ENCODE measurements around the gene NPY4R2. TPM values are rescaled to one million over a fixed set of nuclear protein-coding genes. Genes with fewer than 3 reads are reported as not detected.

NPY4R2 gene
- total RNA-seq = not detected in 2 replicates

GRCh38 chr10:47918475-47918874, at the start of gene NPY4R2:
Gene NPY4R2, plus strand, starts transcription at chr10:47918662. Its CDS starts 3,326 bp downstream, at chr10:47921988.

Other genes with a start within 250 kb of the NPY4R2 start
- gene SYT15B, start 155.1 kb upstream of the NPY4R2 start, total RNA-seq = not detected in 2 replicates
- not detected in 2 replicates for gene FAM25C, start 81.1 kb downstream of the NPY4R2 start, total RNA-seq

Measured in bronchial smooth muscle cell (primary cell).